GM12892 (cell line): ENCODE results near the gene MICU2.

ENCODE experiments used
- POLR2A ChIP-seq: IDR thresholded peaks from 2 replicates; pipeline ENCODE4 v1.6.1; 2011; ENCODE audit warnings: low read depth, low read length, control low read depth
- TAF1 ChIP-seq: IDR thresholded peaks from 2 replicates; pipeline ENCODE4 v1.6.1; 2011; ENCODE audit warnings: low read depth, mild to moderate bottlenecking, control low read depth, low read length, borderline replicate concordance

GRCh38 chr13:21518617-21519144 lies 85.3 kb downstream of the MICU2 start:
- TF ChIP-seq POLR2A = no peak
- no peak for TF ChIP-seq TAF1
